ENCODE results near the gene MYO7A. TPM values are rescaled to one million over a fixed set of nuclear protein-coding genes. Genes with fewer than 3 reads are reported as not detected.

The MYO7A gene
- total RNA-seq, 1 experiment from 2014 or later = 2.5 TPM

GRCh38 chr11:77176996-77177395 lies 49.0 kb downstream of the MYO7A start:
- POLR2A ChIA-PET = no interaction called here
- no peak overlapping the region for H3K27ac Mint-ChIP-seq
- H3K4me3 Mint-ChIP-seq = no peak overlapping the region
- CTCF ChIA-PET = interaction anchor here (1.4 to 10.1 kb wide), 2 partner anchors 46 to 50 kb away, joined by 3 to 121 read pairs; partner anchors contain the start of gene MYO7A
- H3K27me3 Mint-ChIP-seq (ENCODE audit: low read depth) = peaks cover 8% of the 10 kb centered on the region; the same call in 1 of the 2 replicates
- TF ChIP-seq MYBL2 (CRISPR knock-in tag; IDR thresholded peaks at IDR 0.05) (no peak), JAZF1 (CRISPR knock-in tag; IDR thresholded peaks at IDR 0.05) (no peak), EMX1 (CRISPR knock-in tag; IDR thresholded peaks at IDR 0.05) (no peak), SMAD4 (CRISPR knock-in tag; IDR thresholded peaks at IDR 0.05) (no peak)
- ATAC-seq = no peak
- no peak for DNase-seq (ENCODE audit: low spot score)
- H3K9me3 Mint-ChIP-seq = peaks cover 4% of the 10 kb centered on the region
- peaks cover 46% of the 10 kb centered on the region for H3K4me1 Mint-ChIP-seq
- no peaks in the 10 kb centered on the region; the same call in 1 of the 2 replicates for H3K36me3 Mint-ChIP-seq

GRCh38 chr11:77178150-77178549 lies 50.1 kb downstream of the MYO7A start:
- CTCF ChIA-PET = interaction anchor here (2.3 kb wide), 1 partner anchor 51 kb away, joined by 7 read pairs; the partner anchor contains the start of gene MYO7A

More at GRCh38 chr11:77178150-77178549, 50.1 kb downstream of the MYO7A start:
- POLR2A ChIA-PET = no interaction called here
- TF ChIP-seq ZNF671 (CRISPR knock-in tag; IDR thresholded peaks at IDR 0.05) (no peak), FOXK1 (CRISPR knock-in tag; IDR thresholded peaks at IDR 0.05) (no peak), ETV6 (CRISPR knock-in tag; IDR thresholded peaks at IDR 0.05) (no peak), ZNF416 (CRISPR knock-in tag; IDR thresholded peaks at IDR 0.05) (no peak), CREB1 (CRISPR knock-in tag; IDR thresholded peaks at IDR 0.05) (no peak), ZBTB43 (CRISPR knock-in tag; IDR thresholded peaks at IDR 0.05) (no peak), TCF7 (CRISPR knock-in tag; IDR thresholded peaks at IDR 0.05; ENCODE audit: low read depth) (no peak), NR1H2 (CRISPR knock-in tag; IDR thresholded peaks at IDR 0.05) (no peak), AFF4 (CRISPR knock-in tag; IDR thresholded peaks at IDR 0.05; ENCODE audit: borderline replicate concordance) (no peak), ZSCAN18 (CRISPR knock-in tag; IDR thresholded peaks at IDR 0.05) (no peak)
- TF ChIP-seq, protein P1, sequence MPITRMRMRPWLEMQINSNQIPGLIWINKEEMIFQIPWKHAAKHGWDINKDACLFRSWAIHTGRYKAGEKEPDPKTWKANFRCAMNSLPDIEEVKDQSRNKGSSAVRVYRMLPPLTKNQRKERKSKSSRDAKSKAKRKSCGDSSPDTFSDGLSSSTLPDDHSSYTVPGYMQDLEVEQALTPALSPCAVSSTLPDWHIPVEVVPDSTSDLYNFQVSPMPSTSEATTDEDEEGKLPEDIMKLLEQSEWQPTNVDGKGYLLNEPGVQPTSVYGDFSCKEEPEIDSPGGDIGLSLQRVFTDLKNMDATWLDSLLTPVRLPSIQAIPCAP (CRISPR knock-in tag; IDR thresholded peaks at IDR 0.05) = no peak
- TF ChIP-seq, protein P2, sequence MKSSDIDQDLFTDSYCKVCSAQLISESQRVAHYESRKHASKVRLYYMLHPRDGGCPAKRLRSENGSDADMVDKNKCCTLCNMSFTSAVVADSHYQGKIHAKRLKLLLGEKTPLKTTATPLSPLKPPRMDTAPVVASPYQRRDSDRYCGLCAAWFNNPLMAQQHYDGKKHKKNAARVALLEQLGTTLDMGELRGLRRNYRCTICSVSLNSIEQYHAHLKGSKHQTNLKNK (CRISPR knock-in tag; IDR thresholded peaks at IDR 0.05) = no peak
- TF ChIP-seq, protein P3, sequence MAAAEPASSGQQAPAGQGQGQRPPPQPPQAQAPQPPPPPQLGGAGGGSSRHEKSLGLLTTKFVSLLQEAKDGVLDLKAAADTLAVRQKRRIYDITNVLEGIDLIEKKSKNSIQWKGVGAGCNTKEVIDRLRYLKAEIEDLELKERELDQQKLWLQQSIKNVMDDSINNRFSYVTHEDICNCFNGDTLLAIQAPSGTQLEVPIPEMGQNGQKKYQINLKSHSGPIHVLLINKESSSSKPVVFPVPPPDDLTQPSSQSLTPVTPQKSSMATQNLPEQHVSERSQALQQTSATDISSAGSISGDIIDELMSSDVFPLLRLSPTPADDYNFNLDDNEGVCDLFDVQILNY (CRISPR knock-in tag; IDR thresholded peaks at IDR 0.05) = no peak
- peaks cover 8% of the 10 kb centered on the region; the same call in 1 of the 2 replicates for H3K27me3 Mint-ChIP-seq (ENCODE audit: low read depth)
- no peaks in the 10 kb centered on the region; the same call in 1 of the 2 replicates for H3K36me3 Mint-ChIP-seq
- DNase-seq (ENCODE audit: low spot score) = no peak
- no peak for ATAC-seq
- H3K4me3 Mint-ChIP-seq = no peak overlapping the region
- no peak overlapping the region for H3K27ac Mint-ChIP-seq
- H3K4me1 Mint-ChIP-seq = peaks cover 34% of the 10 kb centered on the region
- H3K9me3 Mint-ChIP-seq = peaks cover 4% of the 10 kb centered on the region
